MM.1S (cell line): Measurements from ENCODE around the gene HAUS5.

Source experiments
- DNase-seq: peaks from one replicate; pipeline ENCODE4 v3.0.0-alpha.2; 2015
- H2AFZ ChIP-seq: fragments of 300-600 bp; sonication (generic); 2 replicates; pipeline ENCODE4 v1.6.0; 2016; ENCODE audit warnings: antibody characterized with exemption, low read length
- H3F3A ChIP-seq: fragments of 300-600 bp; sonication (generic); 2 replicates; pipeline ENCODE4 v1.6.1; 2016; ENCODE audit warnings: mild to moderate bottlenecking, antibody characterized with exemption, low read length, moderate library complexity, mixed read lengths; ENCODE audit not compliant: insufficient read depth
- H3K27ac ChIP-seq: fragments of 300-600 bp; sonication (generic); 2 replicates; pipeline ENCODE4 v1.5.1; 2016; ENCODE audit warnings: mild to moderate bottlenecking, low read length
- H3K27me3 ChIP-seq: fragments of 300-600 bp; sonication (generic); replicated peaks from 2 replicates; pipeline ENCODE4 v1.6.0; 2016; ENCODE audit warnings: low read length; ENCODE audit not compliant: insufficient read depth
- H3K36me3 ChIP-seq: fragments of 300-600 bp; sonication (generic); replicated peaks from 2 replicates; pipeline ENCODE4 v1.6.1; 2016; ENCODE audit warnings: mild to moderate bottlenecking, low read length, mixed read lengths; ENCODE audit not compliant: insufficient read depth
- H3K4me1 ChIP-seq: fragments of 300-600 bp; sonication (generic); 2 replicates; pipeline ENCODE4 v1.6.1; 2016; ENCODE audit warnings: low read length, mixed read lengths
- H3K4me2 ChIP-seq: fragments of 300-600 bp; sonication (generic); 2 replicates; pipeline ENCODE4 v1.6.0; 2016; ENCODE audit warnings: low read depth, low read length
- H3K4me3 ChIP-seq: fragments of 300-600 bp; sonication (generic); 2 replicates; pipeline ENCODE4 v1.5.1; 2016; ENCODE audit warnings: low read length, mixed read lengths
- H3K79me2 ChIP-seq: fragments of 300-600 bp; sonication (generic); 2 replicates; pipeline ENCODE4 v1.6.1; 2016; ENCODE audit warnings: mixed run types, low read length, mixed read lengths
- H3K9ac ChIP-seq: fragments of 300-600 bp; sonication (generic); 2 replicates; pipeline ENCODE4 v1.6.1; 2016; ENCODE audit warnings: low read length, mixed read lengths
- H3K9me2 ChIP-seq: fragments of 300-600 bp; sonication (generic); replicated peaks from 2 replicates; pipeline ENCODE4 v1.6.1; 2016; ENCODE audit warnings: mild to moderate bottlenecking, low read length, mixed read lengths; ENCODE audit not compliant: insufficient read depth
- H3K9me3 ChIP-seq: fragments of 300-600 bp; sonication (generic); replicated peaks from 2 replicates; pipeline ENCODE4 v1.6.1; 2016; ENCODE audit warnings: mild to moderate bottlenecking, low read length, mixed read lengths; ENCODE audit not compliant: insufficient read depth
- H4K20me1 ChIP-seq: fragments of 300-600 bp; sonication (generic); 2 replicates; pipeline ENCODE4 v1.6.1; 2016; ENCODE audit warnings: mild to moderate bottlenecking, low read length, moderate library complexity, mixed read lengths; ENCODE audit not compliant: insufficient read depth
- CTCF ChIP-seq: fragments of 300-600 bp; sonication (generic); IDR thresholded peaks from 2 replicates; pipeline ENCODE4 v1.5.1; 2016; ENCODE audit warnings: antibody characterized with exemption, low read length, mixed read lengths
- EZH2 ChIP-seq: fragments of 300-600 bp; sonication (generic); optimal IDR thresholded peaks from 2 replicates; pipeline ENCODE3; 2017; ENCODE audit warnings: low read depth, mild to moderate bottlenecking, antibody characterized with exemption, low read length, mixed read lengths
- EZH2phosphoT487 ChIP-seq: fragments of 300-600 bp; sonication (generic); IDR thresholded peaks from 2 replicates; pipeline ENCODE4 v1.6.1; 2018; ENCODE audit warnings: antibody characterized with exemption, low read length

Gene HAUS5

GRCh38 chr19:35619290-35619923 lies 6.9 kb downstream of the HAUS5 start:
- TF ChIP-seq EZH2 (no peak), CTCF (no peak), EZH2phosphoT487 (no peak)
- H3K4me2 ChIP-seq: no peak overlapping the region

GRCh38 chr19:35620001-35620400 lies 7.5 kb downstream of the HAUS5 start:
- no peak overlapping the region for H3K4me2 ChIP-seq
- no peak overlapping the region for H2AFZ ChIP-seq
- no peaks in the 10 kb centered on the region for H3K4me1 ChIP-seq
- no peaks in the 10 kb centered on the region for H3K27me3 ChIP-seq
- no peak overlapping the region for H3K27ac ChIP-seq
- no peak overlapping the region for H3K9ac ChIP-seq
- H3K36me3 ChIP-seq: no peaks in the 10 kb centered on the region
- no peak for TF ChIP-seq EZH2
- H3K9me3 ChIP-seq: no peaks in the 10 kb centered on the region
- DNase-seq: no peak
- H3K9me2 ChIP-seq: no peaks in the 10 kb centered on the region
- no peak overlapping the region for H3K4me3 ChIP-seq
- H3F3A ChIP-seq: no peaks in the 10 kb centered on the region
- H3K79me2 ChIP-seq: no peaks in the 10 kb centered on the region
- no peaks in the 10 kb centered on the region for H4K20me1 ChIP-seq

More at GRCh38 chr19:35619290-35619923, 6.9 kb downstream of the HAUS5 start:
- Histone ChIP-seq H3K79me2 (no peaks in the 10 kb centered on the region), H3K9me3 (no peaks in the 10 kb centered on the region), H3K27ac (no peak overlapping the region), H3K27me3 (no peaks in the 10 kb centered on the region), H3K36me3 (no peaks in the 10 kb centered on the region), H4K20me1 (no peaks in the 10 kb centered on the region), H3K4me3 (no peak overlapping the region), H3F3A (no peaks in the 10 kb centered on the region), H2AFZ (no peak overlapping the region), H3K9ac (no peak overlapping the region), H3K4me1 (no peaks in the 10 kb centered on the region), H3K9me2 (no peaks in the 10 kb centered on the region)
- DNase-seq: no peak

- DNase-seq: no peak
- Histone ChIP-seq H3K9me3 (no peaks in the 10 kb centered on the region), H3K4me3 (no peak overlapping the region), H3F3A (peaks cover 2% of the 10 kb centered on the region; the same call in 1 of the 2 replicates), H3K36me3 (no peaks in the 10 kb centered on the region), H4K20me1 (no peaks in the 10 kb centered on the region), H3K4me2 (no peak overlapping the region), H3K9me2 (no peaks in the 10 kb centered on the region), H3K4me1 (no peaks in the 10 kb centered on the region), H3K27me3 (no peaks in the 10 kb centered on the region), H2AFZ (no peak overlapping the region), H3K79me2 (no peaks in the 10 kb centered on the region), H3K27ac (no peak overlapping the region), H3K9ac (no peak overlapping the region)
- TF ChIP-seq EZH2phosphoT487: no peak
These were observed 9.2 kb downstream of the HAUS5 start for GRCh38 chr19:35621708-35622107.

- Histone ChIP-seq H3K9ac (no peak overlapping the region), H3K9me2 (no peaks in the 10 kb centered on the region)
These were observed 10.2 kb downstream of the HAUS5 start for GRCh38 chr19:35622750-35623149.

More at GRCh38 chr19:35622750-35623149, 10.2 kb downstream of the HAUS5 start:
- H3F3A ChIP-seq: peaks cover 2% of the 10 kb centered on the region; the same call in 1 of the 2 replicates
- no peaks in the 10 kb centered on the region for H3K9me3 ChIP-seq
- no peaks in the 10 kb centered on the region for H3K79me2 ChIP-seq
- TF ChIP-seq EZH2 (no peak), EZH2phosphoT487 (no peak), CTCF (no peak)
- no peaks in the 10 kb centered on the region for H3K4me1 ChIP-seq
- no peak overlapping the region for H3K27ac ChIP-seq
- H3K4me3 ChIP-seq: no peak overlapping the region
- H3K36me3 ChIP-seq: no peaks in the 10 kb centered on the region
- no peak overlapping the region for H2AFZ ChIP-seq
- no peaks in the 10 kb centered on the region for H3K27me3 ChIP-seq
- no peak for DNase-seq
- no peaks in the 10 kb centered on the region for H4K20me1 ChIP-seq
- H3K4me2 ChIP-seq: no peak overlapping the region
